Measurements from ENCODE around the gene GPR68.
"Not testable (repeated sequence)": the region's sequence is repeated elsewhere in the genome, so short reads cannot be mapped to it uniquely, and the experiment has no call there.

GPR68 gene

GRCh38 chr14:91187271-91187670, 57.2 kb downstream of the GPR68 start:
- DNase-seq = no peak

DNA sequence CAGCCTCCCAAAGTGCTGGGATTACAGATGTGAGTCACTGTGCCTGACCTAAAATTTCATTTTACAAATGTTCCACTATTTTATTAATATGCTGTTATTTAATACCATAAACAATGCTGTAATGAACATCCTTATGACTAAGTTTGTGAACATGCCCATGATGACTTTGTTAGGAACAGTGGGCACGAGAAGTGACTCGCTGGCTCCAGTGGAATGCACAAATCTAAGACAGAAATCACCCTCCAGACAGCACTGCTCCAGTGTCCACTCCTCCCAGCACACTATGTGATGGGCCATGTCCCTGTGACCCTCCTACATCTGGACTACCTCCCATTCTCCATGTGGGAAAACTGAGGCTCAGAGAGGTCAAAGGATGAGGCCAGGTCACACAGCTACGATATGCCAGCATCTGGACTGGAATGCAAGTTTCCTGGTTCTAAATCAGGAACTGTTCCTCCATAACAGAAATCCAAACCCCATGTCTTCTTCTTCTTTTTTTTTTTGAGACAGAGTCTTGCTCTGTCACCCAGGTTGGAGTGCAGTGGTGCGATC, 57.9 kb downstream of the GPR68 start:
- no peak for DNase-seq

GRCh38 chr14:91185721-91186120, 58.8 kb downstream of the GPR68 start:
- DNase-seq = no peak

- no peak for DNase-seq
Measured at GRCh38 chr14:91184559-91184958, 59.9 kb downstream of the GPR68 start.

GRCh38 chr14:91182753-91183152, 61.8 kb downstream of the GPR68 start:
- DNase-seq = not testable (repeated sequence)
